Mesenchymal stem cell (in vitro differentiated cells and primary cell): ENCODE data around the gene PGGHG.

Source experiments
- DNase-seq: peaks from one replicate; pipeline ENCODE4 v3.0.0-alpha.2; 2013
- H2AFZ ChIP-seq: one replicate; pipeline ENCODE4 v1.6.1; 2013; ENCODE audit warnings: low read depth, mild to moderate bottlenecking, control low read depth, inconsistent platforms, low read length, moderate library complexity
- H2AK5ac ChIP-seq: 2 replicates; pipeline ENCODE4 v1.6.1; 2013; ENCODE audit warnings: low read length, moderate library complexity, mild to moderate bottlenecking, inconsistent platforms; ENCODE audit not compliant: severe bottlenecking
- H2BK120ac ChIP-seq: one replicate; pipeline ENCODE4 v1.6.1; 2013; ENCODE audit warnings: low read depth, mild to moderate bottlenecking, inconsistent platforms, low read length, moderate library complexity
- H2BK12ac ChIP-seq, 2 experiments: one replicate each; pipeline ENCODE4 v1.6.1; 2013; ENCODE audit warnings: inconsistent platforms in 2 of 2, low read length in 2 of 2, mild to moderate bottlenecking in 2 of 2, moderate library complexity in 2 of 2, control low read depth in 1 of 2
- H2BK15ac ChIP-seq: one replicate; pipeline ENCODE4 v1.6.1; 2013; ENCODE audit warnings: mild to moderate bottlenecking, low read depth, inconsistent platforms; ENCODE audit not compliant: poor library complexity, severe bottlenecking
- H2BK5ac ChIP-seq: 2 replicates; pipeline ENCODE4 v1.6.1; 2013; ENCODE audit warnings: low read depth, mild to moderate bottlenecking, low read length, control low read depth, inconsistent platforms; ENCODE audit not compliant: poor library complexity, severe bottlenecking
- H3K14ac ChIP-seq, 2 experiments: one replicate each; pipeline ENCODE4 v1.6.1; 2013; ENCODE audit warnings: inconsistent platforms in 2 of 2, low read length in 2 of 2, control low read depth in 1 of 2, mild to moderate bottlenecking in 1 of 2, moderate library complexity in 1 of 2
- H3K18ac ChIP-seq, 2 experiments: one replicate each; pipeline ENCODE4 v1.6.1; 2013; ENCODE audit warnings: inconsistent platforms in 2 of 2, low read length in 2 of 2, control low read depth in 1 of 2, low read depth in 1 of 2, mild to moderate bottlenecking in 1 of 2
- H3K23ac ChIP-seq, 2 experiments: one replicate each; pipeline ENCODE4 v1.6.1; 2013; ENCODE audit warnings: inconsistent platforms in 2 of 2, low read length in 2 of 2, mild to moderate bottlenecking in 2 of 2, moderate library complexity in 2 of 2, control low read depth in 1 of 2
- H3K27ac ChIP-seq: 2 replicates; pipeline ENCODE4 v1.5.1; 2013; ENCODE audit warnings: mild to moderate bottlenecking, moderate library complexity, low read length, control low read depth, inconsistent platforms; ENCODE audit not compliant: poor library complexity, severe bottlenecking
- H3K27me3 ChIP-seq, 2 experiments: 2 replicates each; pipeline versions ENCODE4 v1.6.1 to v1.7.0; 2013; ENCODE audit warnings: low read length in 2 of 2, mild to moderate bottlenecking in 2 of 2, moderate library complexity in 2 of 2, control low read depth in 1 of 2, inconsistent platforms in 1 of 2; ENCODE audit not compliant: control insufficient read depth in 1 of 2, insufficient read depth in 1 of 2
- H3K36me3 ChIP-seq, 2 experiments: 2 replicates each; pipeline versions ENCODE4 v1.6.1 to v1.7.0; 2013; ENCODE audit warnings: low read length in 2 of 2, control low read depth in 1 of 2, inconsistent platforms in 1 of 2, low read depth in 1 of 2, mild to moderate bottlenecking in 1 of 2; ENCODE audit not compliant: insufficient read depth in 2 of 2, control insufficient read depth in 1 of 2
- H3K4ac ChIP-seq, 2 experiments: one replicate each; pipeline ENCODE4 v1.6.1; 2013; ENCODE audit warnings: inconsistent platforms in 2 of 2, low read length in 2 of 2, mild to moderate bottlenecking in 2 of 2, moderate library complexity in 2 of 2, control low read depth in 1 of 2, low read depth in 1 of 2
- H3K4me1 ChIP-seq: 2 replicates; pipeline ENCODE4 v1.6.1; 2013; ENCODE audit warnings: low read depth, low read length, control low read depth; ENCODE audit not compliant: control insufficient read depth, insufficient read depth
- H3K4me2 ChIP-seq: 2 replicates; pipeline ENCODE4 v1.6.1; 2013; ENCODE audit warnings: low read length, mild to moderate bottlenecking, inconsistent platforms; ENCODE audit not compliant: poor library complexity, severe bottlenecking
- H3K4me3 ChIP-seq, 2 experiments: 2 replicates each; pipeline versions ENCODE4 v1.5.1 to v1.7.0; 2013; ENCODE audit warnings: low read length in 2 of 2, mild to moderate bottlenecking in 2 of 2, control low read depth in 1 of 2, low read depth in 1 of 2; ENCODE audit not compliant: insufficient read depth in 1 of 2
- H3K79me1 ChIP-seq: replicated peaks from 2 replicates; pipeline ENCODE4 v1.6.1; 2013; ENCODE audit warnings: mild to moderate bottlenecking, control low read depth, low read length, inconsistent platforms; ENCODE audit not compliant: poor library complexity, severe bottlenecking
- H3K9ac ChIP-seq: 2 replicates; pipeline ENCODE4 v1.7.0; 2013; ENCODE audit warnings: mild to moderate bottlenecking, low read length, moderate library complexity
- H3K9me3 ChIP-seq: 2 replicates; pipeline ENCODE4 v1.7.0; 2013; ENCODE audit warnings: mild to moderate bottlenecking, low read length; ENCODE audit not compliant: control insufficient read depth
- H4K8ac ChIP-seq: one replicate; pipeline ENCODE4 v1.6.1; 2013; ENCODE audit warnings: inconsistent platforms, mild to moderate bottlenecking, low read length, moderate library complexity
- H4K91ac ChIP-seq: one replicate; pipeline ENCODE4 v1.6.1; 2013; ENCODE audit warnings: mild to moderate bottlenecking, low read length, inconsistent platforms
- WGBS: methylation state at CpG from one replicate; pipeline ENCODE4 v1.1.7; 2013; ENCODE audit warnings: mixed read lengths; 5-methylcytosine and 5-hydroxymethylcytosine counted together

PGGHG gene

GRCh38 chr11:340539-341512, 51.9 kb downstream of the PGGHG start:
- Histone ChIP-seq H3K23ac (no peak overlapping the region), H3K4ac (no peak overlapping the region), H2AFZ (no peak overlapping the region), H3K27ac (no peak overlapping the region), H4K91ac (no peak overlapping the region), H3K14ac (no peak overlapping the region), H3K4me2 (no peak overlapping the region), H3K79me1 (no peaks in the 10 kb centered on the region), H3K18ac (no peak overlapping the region), H2BK12ac (no peak overlapping the region), H3K4me3 (no peak overlapping the region), H2AK5ac (no peak overlapping the region), H2BK15ac (no peak overlapping the region), H4K8ac (no peak overlapping the region), H3K27me3 (no peaks in the 10 kb centered on the region), H2BK5ac (no peak overlapping the region), H3K9me3 (no peaks in the 10 kb centered on the region), H3K9ac (no peak overlapping the region), H3K36me3 (no peaks in the 10 kb centered on the region), H3K4me1 (peaks cover 5% of the 10 kb centered on the region), H2BK120ac (no peak overlapping the region)
- no peak for DNase-seq
- WGBS, result 72% methylated on average over 3 of the region's 5 CpGs

- Histone ChIP-seq H3K23ac (no peak overlapping the region), H3K14ac (no peak overlapping the region), H2AK5ac (no peak overlapping the region), H3K36me3 (no peaks in the 10 kb centered on the region), H3K9ac (peak overlapping the region; percentile 55), H4K91ac (no peak overlapping the region), H3K4me2 (no peak overlapping the region), H2BK15ac (no peak overlapping the region), H3K4me3 (no peak overlapping the region), H3K27me3 (no peaks in the 10 kb centered on the region), H3K27ac (no peak overlapping the region), H2BK120ac (no peak overlapping the region), H3K18ac (no peak overlapping the region), H3K79me1 (no peaks in the 10 kb centered on the region), H4K8ac (no peak overlapping the region), H3K9me3 (no peaks in the 10 kb centered on the region), H2BK5ac (no peak overlapping the region), H3K4ac (no peak overlapping the region), H3K4me1 (no peaks in the 10 kb centered on the region), H2AFZ (no peak overlapping the region), H2BK12ac (no peak overlapping the region)
- no peak for DNase-seq
- whole genome bisulfite sequencing, result 90% methylated on average over 3 of the region's 3 CpGs
These were observed 53.4 kb downstream of the PGGHG start for GRCh38 chr11:342328-342727.

- no peak overlapping the region for H2BK15ac ChIP-seq
- H3K9me3 ChIP-seq, result no peaks in the 10 kb centered on the region
These were observed 56.1 kb downstream of the PGGHG start for GRCh38 chr11:344836-345578.

More at GRCh38 chr11:344836-345578, 56.1 kb downstream of the PGGHG start:
- Histone ChIP-seq H3K18ac (no peak overlapping the region), H4K8ac (no peak overlapping the region), H3K79me1 (no peaks in the 10 kb centered on the region), H3K27ac (no peak overlapping the region), H3K36me3 (no peaks in the 10 kb centered on the region), H3K4ac (no peak overlapping the region), H3K27me3 (no peaks in the 10 kb centered on the region), H3K23ac (no peak overlapping the region), H3K9ac (no peak overlapping the region), H2BK120ac (no peak overlapping the region), H2AK5ac (no peak overlapping the region), H3K14ac (no peak overlapping the region), H4K91ac (no peak overlapping the region), H2AFZ (no peak overlapping the region), H2BK12ac (no peak overlapping the region), H2BK5ac (no peak overlapping the region), H3K4me3 (no peak overlapping the region), H3K4me2 (no peak overlapping the region), H3K4me1 (peaks cover 2% of the 10 kb centered on the region)
- 92% methylated on average over 10 of the region's 11 CpGs for WGBS
- DNase-seq, result no peak
